ENCODE data around the gene NCAM2. TPM values are rescaled to one million over a fixed set of nuclear protein-coding genes. Genes with fewer than 3 reads are reported as not detected.

The NCAM2 gene
- total RNA-seq, 1 experiment from 2014 or later: 2.4 TPM

DNA sequence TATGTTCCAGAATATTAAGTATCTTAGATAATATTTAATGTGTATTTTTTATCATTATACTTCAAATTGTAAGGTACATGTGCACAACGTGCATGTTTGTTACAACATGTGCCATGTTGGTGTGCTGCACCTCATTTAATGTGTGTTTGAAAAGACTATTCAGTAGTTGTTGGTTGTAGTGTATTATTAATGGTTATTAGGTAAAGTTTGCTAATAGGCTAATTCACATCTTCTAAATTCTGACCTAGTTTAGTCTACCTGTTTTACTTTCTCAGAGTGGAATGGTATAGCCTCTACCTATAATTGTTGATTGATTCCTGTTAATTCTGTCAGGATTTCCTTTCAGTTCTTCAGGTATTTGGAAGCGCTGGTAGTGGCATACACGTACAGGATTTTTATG is 153.0 kb downstream of the NCAM2 start:
- no peak for ATAC-seq
- H3F3A ChIP-seq (ENCODE audit: low read length, unreplicated experiment): no peaks in the 10 kb centered on the region
- no TSS peak for BruUV-seq (replicated peaks)

DNA sequence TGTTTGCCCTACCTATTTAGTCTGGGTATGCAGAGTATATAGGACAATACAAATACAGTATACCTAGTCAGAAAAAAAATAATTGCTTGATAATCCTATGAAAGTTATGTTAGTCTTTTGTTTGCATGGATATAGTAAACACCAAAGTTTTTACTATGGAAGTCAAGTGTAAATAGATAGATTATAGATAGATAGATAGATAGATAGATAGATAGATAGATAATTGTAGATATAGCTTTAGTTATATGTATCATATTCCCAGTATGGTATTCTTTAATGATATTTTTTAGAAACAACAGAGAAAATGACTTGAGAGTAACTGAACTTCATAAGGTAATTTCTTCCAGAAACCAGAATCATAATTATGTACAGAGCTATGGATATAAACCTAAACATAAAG is 158.2 kb downstream of the NCAM2 start:
- DNase-seq (no peak), ATAC-seq (no peak)
- ChIA-PET CTCF (no interaction called here), POLR2A (ENCODE audit: unreplicated experiment) (no interaction called here)
- Histone ChIP-seq H3K9me3 (ENCODE audit: low read length) (no peaks in the 10 kb centered on the region), H3K4me2 (ENCODE audit: low read length) (no peak overlapping the region), H3K79me2 (ENCODE audit: low read length) (no peaks in the 10 kb centered on the region), H4K20me1 (ENCODE audit: low read length) (no peaks in the 10 kb centered on the region), H3K4me1 (ENCODE audit: insufficient read depth, low read length) (no peaks in the 10 kb centered on the region), H3K9me2 (replicated peaks; ENCODE audit: low read length) (no peaks in the 10 kb centered on the region), H3K9ac (ENCODE audit: low read length) (no peak overlapping the region), H3K36me3 (ENCODE audit: low read depth, low read length) (no peaks in the 10 kb centered on the region), H3F3A (ENCODE audit: low read length, unreplicated experiment) (no peaks in the 10 kb centered on the region), H3K27ac (ENCODE audit: low read length) (no peak overlapping the region), H3K27me3 (ENCODE audit: low read length) (no peaks in the 10 kb centered on the region), H2AFZ (ENCODE audit: low read length) (no peak overlapping the region), H3K4me3 (ENCODE audit: low read length) (no peak overlapping the region)
- BruUV-seq (replicated peaks): no TSS peak
- TF ChIP-seq EZH2phosphoT487 (IDR thresholded peaks at IDR 0.05; ENCODE audit: borderline replicate concordance, low read length) (no peak), EZH2 (IDR thresholded peaks at IDR 0.05; ENCODE audit: low read length, unreplicated experiment) (no peak)
- TF ChIP-seq, protein P1, sequence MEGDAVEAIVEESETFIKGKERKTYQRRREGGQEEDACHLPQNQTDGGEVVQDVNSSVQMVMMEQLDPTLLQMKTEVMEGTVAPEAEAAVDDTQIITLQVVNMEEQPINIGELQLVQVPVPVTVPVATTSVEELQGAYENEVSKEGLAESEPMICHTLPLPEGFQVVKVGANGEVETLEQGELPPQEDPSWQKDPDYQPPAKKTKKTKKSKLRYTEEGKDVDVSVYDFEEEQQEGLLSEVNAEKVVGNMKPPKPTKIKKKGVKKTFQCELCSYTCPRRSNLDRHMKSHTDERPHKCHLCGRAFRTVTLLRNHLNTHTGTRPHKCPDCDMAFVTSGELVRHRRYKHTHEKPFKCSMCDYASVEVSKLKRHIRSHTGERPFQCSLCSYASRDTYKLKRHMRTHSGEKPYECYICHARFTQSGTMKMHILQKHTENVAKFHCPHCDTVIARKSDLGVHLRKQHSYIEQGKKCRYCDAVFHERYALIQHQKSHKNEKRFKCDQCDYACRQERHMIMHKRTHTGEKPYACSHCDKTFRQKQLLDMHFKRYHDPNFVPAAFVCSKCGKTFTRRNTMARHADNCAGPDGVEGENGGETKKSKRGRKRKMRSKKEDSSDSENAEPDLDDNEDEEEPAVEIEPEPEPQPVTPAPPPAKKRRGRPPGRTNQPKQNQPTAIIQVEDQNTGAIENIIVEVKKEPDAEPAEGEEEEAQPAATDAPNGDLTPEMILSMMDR (conservative IDR thresholded peaks at IDR 0.05; ENCODE audit: low read depth, low read length): no peak
- intact Hi-C loops (cut with micrococcal nuclease): no loop called here

More for the DNA sequence above, 153.0 kb downstream of the NCAM2 start:
- POLR2A ChIA-PET (ENCODE audit: unreplicated experiment): no interaction called here
- intact Hi-C loops (cut with micrococcal nuclease): no loop called here
- no peak overlapping the region for H3K4me2 ChIP-seq (ENCODE audit: low read length)
- no peak overlapping the region for H3K4me3 ChIP-seq (ENCODE audit: low read length)
- H2AFZ ChIP-seq (ENCODE audit: low read length): no peak overlapping the region
- H3K9me3 ChIP-seq (ENCODE audit: low read length): no peaks in the 10 kb centered on the region
- no peaks in the 10 kb centered on the region for H3K36me3 ChIP-seq (ENCODE audit: low read depth, low read length)
- H3K79me2 ChIP-seq (ENCODE audit: low read length): no peaks in the 10 kb centered on the region
- DNase-seq: no peak
- H3K4me1 ChIP-seq (ENCODE audit: insufficient read depth, low read length): no peaks in the 10 kb centered on the region
- TF ChIP-seq EZH2 (IDR thresholded peaks at IDR 0.05; ENCODE audit: low read length, unreplicated experiment): no peak
- TF ChIP-seq, protein P1 (conservative IDR thresholded peaks at IDR 0.05; ENCODE audit: low read depth, low read length): no peak
- H4K20me1 ChIP-seq (ENCODE audit: low read length): no peaks in the 10 kb centered on the region
- no peaks in the 10 kb centered on the region for H3K9me2 ChIP-seq (replicated peaks; ENCODE audit: low read length)
- CTCF ChIA-PET: no interaction called here
- H3K27ac ChIP-seq (ENCODE audit: low read length): no peak overlapping the region
- H3K27me3 ChIP-seq (ENCODE audit: low read length): no peaks in the 10 kb centered on the region
- no peak overlapping the region for H3K9ac ChIP-seq (ENCODE audit: low read length)

DNA sequence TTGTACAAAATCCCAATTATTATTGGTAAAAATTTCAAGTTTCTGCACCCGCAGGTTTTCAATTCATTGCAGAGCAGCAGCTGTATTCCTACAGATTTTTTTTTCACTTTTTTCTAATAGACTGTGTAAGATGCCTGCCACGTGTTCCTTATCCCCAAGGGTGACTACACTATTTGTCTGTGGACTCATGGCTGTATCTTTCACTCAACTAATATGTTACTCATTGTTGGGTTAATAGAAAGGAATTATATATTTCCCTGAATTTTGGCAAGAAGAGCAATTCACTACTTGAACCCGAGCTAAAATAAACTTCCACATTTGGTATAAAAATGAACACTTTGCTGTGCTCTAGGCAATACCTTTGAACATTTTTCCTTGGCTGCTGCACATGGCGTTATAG is 158.7 kb downstream of the NCAM2 start:
- DNase-seq: no peak
- TF ChIP-seq EZH2 (IDR thresholded peaks at IDR 0.05; ENCODE audit: low read length, unreplicated experiment) (no peak), EZH2phosphoT487 (IDR thresholded peaks at IDR 0.05; ENCODE audit: borderline replicate concordance, low read length) (no peak)
- TF ChIP-seq, protein P1 (conservative IDR thresholded peaks at IDR 0.05; ENCODE audit: low read depth, low read length): no peak
- Histone ChIP-seq H3F3A (ENCODE audit: low read length, unreplicated experiment) (no peaks in the 10 kb centered on the region), H3K27ac (ENCODE audit: low read length) (no peak overlapping the region), H4K20me1 (ENCODE audit: low read length) (no peaks in the 10 kb centered on the region), H3K4me3 (ENCODE audit: low read length) (no peak overlapping the region), H3K36me3 (ENCODE audit: low read depth, low read length) (no peaks in the 10 kb centered on the region), H3K9me3 (ENCODE audit: low read length) (no peaks in the 10 kb centered on the region), H3K79me2 (ENCODE audit: low read length) (no peaks in the 10 kb centered on the region), H3K9ac (ENCODE audit: low read length) (no peak overlapping the region), H3K4me2 (ENCODE audit: low read length) (no peak overlapping the region), H3K9me2 (replicated peaks; ENCODE audit: low read length) (no peaks in the 10 kb centered on the region), H3K4me1 (ENCODE audit: insufficient read depth, low read length) (no peaks in the 10 kb centered on the region), H2AFZ (ENCODE audit: low read length) (no peak overlapping the region), H3K27me3 (ENCODE audit: low read length) (no peaks in the 10 kb centered on the region)
- intact Hi-C loops (cut with micrococcal nuclease): no loop called here
- ChIA-PET POLR2A (ENCODE audit: unreplicated experiment) (no interaction called here), CTCF (no interaction called here)
- ATAC-seq: no peak
- BruUV-seq (replicated peaks): no TSS peak

Data from PC-3 (cell line).